PC-3 (cell line): ENCODE measurements around the gene CHD3.

Experiments used
- CTCF ChIP-seq: fragments of 300-600 bp; sonication (generic); conservative IDR thresholded peaks from 2 replicates; pipeline ENCODE4 v1.5.1; 2017; ENCODE audit warnings: antibody characterized with exemption, low read depth, mild to moderate bottlenecking, low read length
- EZH2phosphoT487 ChIP-seq: fragments of 300-600 bp; sonication (generic); IDR thresholded peaks from 2 replicates; pipeline ENCODE4 v1.6.1; 2018; ENCODE audit warnings: mild to moderate bottlenecking, antibody characterized with exemption, low read length, borderline replicate concordance

- TF ChIP-seq CTCF (no peak), EZH2phosphoT487 (no peak)
Observed at GRCh38 chr17:7930841-7931631, 42.4 kb downstream of the CHD3 start.
